ENCODE results near the gene SLC50A1. TPM values are rescaled to one million over a fixed set of nuclear protein-coding genes. Genes with fewer than 3 reads are reported as not detected.

Gene SLC50A1
- total RNA-seq, 1 experiment from 2014 or later = 39.0 TPM

DNA sequence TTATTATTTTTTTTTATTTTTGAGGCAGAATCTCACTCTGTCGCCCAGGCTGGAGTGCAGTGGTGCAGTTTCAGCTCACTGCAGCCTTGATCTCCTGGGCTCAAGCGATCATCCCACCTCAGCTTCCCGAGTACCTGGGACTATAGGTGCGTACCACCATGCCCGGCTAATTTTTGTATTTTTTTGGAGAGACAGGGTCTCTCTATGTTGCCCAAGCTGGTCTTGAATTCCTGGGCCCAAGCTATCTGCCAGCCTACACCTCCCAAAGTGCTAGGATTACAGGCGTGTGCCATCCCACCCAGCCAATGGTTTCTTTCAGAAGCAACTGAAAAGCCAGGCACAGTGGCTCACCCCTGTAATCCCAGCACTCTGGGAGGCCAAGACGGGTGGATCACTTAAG is 35.2 kb downstream of the SLC50A1 start:
- ATAC-seq (no peak), DNase-seq (ENCODE audit: low spot score) (no peak)
- no peaks in the 10 kb centered on the region; the same call in 1 of the 2 replicates for H3K27me3 Mint-ChIP-seq (ENCODE audit: low read depth)
- ChIA-PET CTCF (interaction anchor here (1.4 to 12.2 kb wide), 4 partner anchors 42 to 86 kb away, joined by 6 to 605 read pairs (median 140); partner anchors contain the start of gene EFNA1), POLR2A (no interaction called here)
- H3K27ac Mint-ChIP-seq = no peak overlapping the region
- H3K36me3 Mint-ChIP-seq = peaks cover 14% of the 10 kb centered on the region
- no peaks in the 10 kb centered on the region for H3K9me3 Mint-ChIP-seq
- H3K4me3 Mint-ChIP-seq = peak overlapping the region; percentile 94; the same call in 1 of the 2 replicates
- H3K4me1 Mint-ChIP-seq = peaks cover 34% of the 10 kb centered on the region
- TF ChIP-seq ZNF416 (CRISPR knock-in tag; IDR thresholded peaks at IDR 0.05) (no peak), ZNF263 (CRISPR knock-in tag; IDR thresholded peaks at IDR 0.05; ENCODE audit: low read depth) (no peak), GRHL2 (CRISPR knock-in tag; IDR thresholded peaks at IDR 0.05; ENCODE audit: insufficient replicate concordance, severe bottlenecking) (no peak), ATF1 (CRISPR knock-in tag; IDR thresholded peaks at IDR 0.05) (no peak), ESRRA (CRISPR knock-in tag; IDR thresholded peaks at IDR 0.05; ENCODE audit: borderline replicate concordance) (no peak), MXD4 (CRISPR knock-in tag; IDR thresholded peaks at IDR 0.05; ENCODE audit: borderline replicate concordance) (no peak), MYBL2 (CRISPR knock-in tag; IDR thresholded peaks at IDR 0.05) (no peak), CBFB (CRISPR knock-in tag; IDR thresholded peaks at IDR 0.05; ENCODE audit: low read depth) (no peak), GABPB1 (CRISPR knock-in tag; IDR thresholded peaks at IDR 0.05) (no peak), ZNF317 (CRISPR knock-in tag; IDR thresholded peaks at IDR 0.05; ENCODE audit: borderline replicate concordance, low read depth) (no peak)
- TF ChIP-seq, protein P1, sequence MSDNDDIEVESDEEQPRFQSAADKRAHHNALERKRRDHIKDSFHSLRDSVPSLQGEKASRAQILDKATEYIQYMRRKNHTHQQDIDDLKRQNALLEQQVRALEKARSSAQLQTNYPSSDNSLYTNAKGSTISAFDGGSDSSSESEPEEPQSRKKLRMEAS (CRISPR knock-in tag; IDR thresholded peaks at IDR 0.05) = no peak
- TF ChIP-seq, protein P2, sequence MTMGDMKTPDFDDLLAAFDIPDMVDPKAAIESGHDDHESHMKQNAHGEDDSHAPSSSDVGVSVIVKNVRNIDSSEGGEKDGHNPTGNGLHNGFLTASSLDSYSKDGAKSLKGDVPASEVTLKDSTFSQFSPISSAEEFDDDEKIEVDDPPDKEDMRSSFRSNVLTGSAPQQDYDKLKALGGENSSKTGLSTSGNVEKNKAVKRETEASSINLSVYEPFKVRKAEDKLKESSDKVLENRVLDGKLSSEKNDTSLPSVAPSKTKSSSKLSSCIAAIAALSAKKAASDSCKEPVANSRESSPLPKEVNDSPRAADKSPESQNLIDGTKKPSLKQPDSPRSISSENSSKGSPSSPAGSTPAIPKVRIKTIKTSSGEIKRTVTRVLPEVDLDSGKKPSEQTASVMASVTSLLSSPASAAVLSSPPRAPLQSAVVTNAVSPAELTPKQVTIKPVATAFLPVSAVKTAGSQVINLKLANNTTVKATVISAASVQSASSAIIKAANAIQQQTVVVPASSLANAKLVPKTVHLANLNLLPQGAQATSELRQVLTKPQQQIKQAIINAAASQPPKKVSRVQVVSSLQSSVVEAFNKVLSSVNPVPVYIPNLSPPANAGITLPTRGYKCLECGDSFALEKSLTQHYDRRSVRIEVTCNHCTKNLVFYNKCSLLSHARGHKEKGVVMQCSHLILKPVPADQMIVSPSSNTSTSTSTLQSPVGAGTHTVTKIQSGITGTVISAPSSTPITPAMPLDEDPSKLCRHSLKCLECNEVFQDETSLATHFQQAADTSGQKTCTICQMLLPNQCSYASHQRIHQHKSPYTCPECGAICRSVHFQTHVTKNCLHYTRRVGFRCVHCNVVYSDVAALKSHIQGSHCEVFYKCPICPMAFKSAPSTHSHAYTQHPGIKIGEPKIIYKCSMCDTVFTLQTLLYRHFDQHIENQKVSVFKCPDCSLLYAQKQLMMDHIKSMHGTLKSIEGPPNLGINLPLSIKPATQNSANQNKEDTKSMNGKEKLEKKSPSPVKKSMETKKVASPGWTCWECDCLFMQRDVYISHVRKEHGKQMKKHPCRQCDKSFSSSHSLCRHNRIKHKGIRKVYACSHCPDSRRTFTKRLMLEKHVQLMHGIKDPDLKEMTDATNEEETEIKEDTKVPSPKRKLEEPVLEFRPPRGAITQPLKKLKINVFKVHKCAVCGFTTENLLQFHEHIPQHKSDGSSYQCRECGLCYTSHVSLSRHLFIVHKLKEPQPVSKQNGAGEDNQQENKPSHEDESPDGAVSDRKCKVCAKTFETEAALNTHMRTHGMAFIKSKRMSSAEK (CRISPR knock-in tag; IDR thresholded peaks at IDR 0.05; ENCODE audit: borderline replicate concordance) = no peak
- TF ChIP-seq, protein P3, sequence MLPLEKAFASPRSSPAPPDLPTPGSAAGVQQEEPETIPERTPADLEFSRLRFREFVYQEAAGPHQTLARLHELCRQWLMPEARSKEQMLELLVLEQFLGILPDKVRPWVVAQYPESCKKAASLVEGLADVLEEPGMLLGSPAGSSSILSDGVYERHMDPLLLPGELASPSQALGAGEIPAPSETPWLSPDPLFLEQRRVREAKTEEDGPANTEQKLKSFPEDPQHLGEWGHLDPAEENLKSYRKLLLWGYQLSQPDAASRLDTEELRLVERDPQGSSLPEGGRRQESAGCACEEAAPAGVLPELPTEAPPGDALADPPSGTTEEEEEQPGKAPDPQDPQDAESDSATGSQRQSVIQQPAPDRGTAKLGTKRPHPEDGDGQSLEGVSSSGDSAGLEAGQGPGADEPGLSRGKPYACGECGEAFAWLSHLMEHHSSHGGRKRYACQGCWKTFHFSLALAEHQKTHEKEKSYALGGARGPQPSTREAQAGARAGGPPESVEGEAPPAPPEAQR (CRISPR knock-in tag; IDR thresholded peaks at IDR 0.05) = no peak
- TF ChIP-seq, protein P4, sequence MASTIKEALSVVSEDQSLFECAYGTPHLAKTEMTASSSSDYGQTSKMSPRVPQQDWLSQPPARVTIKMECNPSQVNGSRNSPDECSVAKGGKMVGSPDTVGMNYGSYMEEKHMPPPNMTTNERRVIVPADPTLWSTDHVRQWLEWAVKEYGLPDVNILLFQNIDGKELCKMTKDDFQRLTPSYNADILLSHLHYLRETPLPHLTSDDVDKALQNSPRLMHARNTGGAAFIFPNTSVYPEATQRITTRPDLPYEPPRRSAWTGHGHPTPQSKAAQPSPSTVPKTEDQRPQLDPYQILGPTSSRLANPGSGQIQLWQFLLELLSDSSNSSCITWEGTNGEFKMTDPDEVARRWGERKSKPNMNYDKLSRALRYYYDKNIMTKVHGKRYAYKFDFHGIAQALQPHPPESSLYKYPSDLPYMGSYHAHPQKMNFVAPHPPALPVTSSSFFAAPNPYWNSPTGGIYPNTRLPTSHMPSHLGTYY (CRISPR knock-in tag; IDR thresholded peaks at IDR 0.05) = no peak
- TF ChIP-seq, protein P5, sequence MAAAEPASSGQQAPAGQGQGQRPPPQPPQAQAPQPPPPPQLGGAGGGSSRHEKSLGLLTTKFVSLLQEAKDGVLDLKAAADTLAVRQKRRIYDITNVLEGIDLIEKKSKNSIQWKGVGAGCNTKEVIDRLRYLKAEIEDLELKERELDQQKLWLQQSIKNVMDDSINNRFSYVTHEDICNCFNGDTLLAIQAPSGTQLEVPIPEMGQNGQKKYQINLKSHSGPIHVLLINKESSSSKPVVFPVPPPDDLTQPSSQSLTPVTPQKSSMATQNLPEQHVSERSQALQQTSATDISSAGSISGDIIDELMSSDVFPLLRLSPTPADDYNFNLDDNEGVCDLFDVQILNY (CRISPR knock-in tag; IDR thresholded peaks at IDR 0.05) = no peak
- TF ChIP-seq, protein P6, sequence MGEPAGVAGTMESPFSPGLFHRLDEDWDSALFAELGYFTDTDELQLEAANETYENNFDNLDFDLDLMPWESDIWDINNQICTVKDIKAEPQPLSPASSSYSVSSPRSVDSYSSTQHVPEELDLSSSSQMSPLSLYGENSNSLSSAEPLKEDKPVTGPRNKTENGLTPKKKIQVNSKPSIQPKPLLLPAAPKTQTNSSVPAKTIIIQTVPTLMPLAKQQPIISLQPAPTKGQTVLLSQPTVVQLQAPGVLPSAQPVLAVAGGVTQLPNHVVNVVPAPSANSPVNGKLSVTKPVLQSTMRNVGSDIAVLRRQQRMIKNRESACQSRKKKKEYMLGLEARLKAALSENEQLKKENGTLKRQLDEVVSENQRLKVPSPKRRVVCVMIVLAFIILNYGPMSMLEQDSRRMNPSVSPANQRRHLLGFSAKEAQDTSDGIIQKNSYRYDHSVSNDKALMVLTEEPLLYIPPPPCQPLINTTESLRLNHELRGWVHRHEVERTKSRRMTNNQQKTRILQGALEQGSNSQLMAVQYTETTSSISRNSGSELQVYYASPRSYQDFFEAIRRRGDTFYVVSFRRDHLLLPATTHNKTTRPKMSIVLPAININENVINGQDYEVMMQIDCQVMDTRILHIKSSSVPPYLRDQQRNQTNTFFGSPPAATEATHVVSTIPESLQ (CRISPR knock-in tag; IDR thresholded peaks at IDR 0.05) = no peak
- TF ChIP-seq, protein P7, sequence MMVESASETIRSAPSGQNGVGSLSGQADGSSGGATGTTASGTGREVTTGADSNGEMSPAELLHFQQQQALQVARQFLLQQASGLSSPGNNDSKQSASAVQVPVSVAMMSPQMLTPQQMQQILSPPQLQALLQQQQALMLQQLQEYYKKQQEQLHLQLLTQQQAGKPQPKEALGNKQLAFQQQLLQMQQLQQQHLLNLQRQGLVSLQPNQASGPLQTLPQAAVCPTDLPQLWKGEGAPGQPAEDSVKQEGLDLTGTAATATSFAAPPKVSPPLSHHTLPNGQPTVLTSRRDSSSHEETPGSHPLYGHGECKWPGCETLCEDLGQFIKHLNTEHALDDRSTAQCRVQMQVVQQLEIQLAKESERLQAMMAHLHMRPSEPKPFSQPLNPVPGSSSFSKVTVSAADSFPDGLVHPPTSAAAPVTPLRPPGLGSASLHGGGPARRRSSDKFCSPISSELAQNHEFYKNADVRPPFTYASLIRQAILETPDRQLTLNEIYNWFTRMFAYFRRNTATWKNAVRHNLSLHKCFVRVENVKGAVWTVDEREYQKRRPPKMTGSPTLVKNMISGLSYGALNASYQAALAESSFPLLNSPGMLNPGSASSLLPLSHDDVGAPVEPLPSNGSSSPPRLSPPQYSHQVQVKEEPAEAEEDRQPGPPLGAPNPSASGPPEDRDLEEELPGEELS (CRISPR knock-in tag; IDR thresholded peaks at IDR 0.05) = no peak
- TF ChIP-seq, protein P8, sequence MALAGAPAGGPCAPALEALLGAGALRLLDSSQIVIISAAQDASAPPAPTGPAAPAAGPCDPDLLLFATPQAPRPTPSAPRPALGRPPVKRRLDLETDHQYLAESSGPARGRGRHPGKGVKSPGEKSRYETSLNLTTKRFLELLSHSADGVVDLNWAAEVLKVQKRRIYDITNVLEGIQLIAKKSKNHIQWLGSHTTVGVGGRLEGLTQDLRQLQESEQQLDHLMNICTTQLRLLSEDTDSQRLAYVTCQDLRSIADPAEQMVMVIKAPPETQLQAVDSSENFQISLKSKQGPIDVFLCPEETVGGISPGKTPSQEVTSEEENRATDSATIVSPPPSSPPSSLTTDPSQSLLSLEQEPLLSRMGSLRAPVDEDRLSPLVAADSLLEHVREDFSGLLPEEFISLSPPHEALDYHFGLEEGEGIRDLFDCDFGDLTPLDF (CRISPR knock-in tag; IDR thresholded peaks at IDR 0.05) = no peak
- TF ChIP-seq, protein P9, sequence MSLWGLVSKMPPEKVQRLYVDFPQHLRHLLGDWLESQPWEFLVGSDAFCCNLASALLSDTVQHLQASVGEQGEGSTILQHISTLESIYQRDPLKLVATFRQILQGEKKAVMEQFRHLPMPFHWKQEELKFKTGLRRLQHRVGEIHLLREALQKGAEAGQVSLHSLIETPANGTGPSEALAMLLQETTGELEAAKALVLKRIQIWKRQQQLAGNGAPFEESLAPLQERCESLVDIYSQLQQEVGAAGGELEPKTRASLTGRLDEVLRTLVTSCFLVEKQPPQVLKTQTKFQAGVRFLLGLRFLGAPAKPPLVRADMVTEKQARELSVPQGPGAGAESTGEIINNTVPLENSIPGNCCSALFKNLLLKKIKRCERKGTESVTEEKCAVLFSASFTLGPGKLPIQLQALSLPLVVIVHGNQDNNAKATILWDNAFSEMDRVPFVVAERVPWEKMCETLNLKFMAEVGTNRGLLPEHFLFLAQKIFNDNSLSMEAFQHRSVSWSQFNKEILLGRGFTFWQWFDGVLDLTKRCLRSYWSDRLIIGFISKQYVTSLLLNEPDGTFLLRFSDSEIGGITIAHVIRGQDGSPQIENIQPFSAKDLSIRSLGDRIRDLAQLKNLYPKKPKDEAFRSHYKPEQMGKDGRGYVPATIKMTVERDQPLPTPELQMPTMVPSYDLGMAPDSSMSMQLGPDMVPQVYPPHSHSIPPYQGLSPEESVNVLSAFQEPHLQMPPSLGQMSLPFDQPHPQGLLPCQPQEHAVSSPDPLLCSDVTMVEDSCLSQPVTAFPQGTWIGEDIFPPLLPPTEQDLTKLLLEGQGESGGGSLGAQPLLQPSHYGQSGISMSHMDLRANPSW (CRISPR knock-in tag; conservative IDR thresholded peaks at IDR 0.05; ENCODE audit: low read depth) = no peak

All from WTC11 (cell line).